NCI-H146 (cell line): ENCODE data around the gene CDKN2C.
"Not testable (repeated sequence)": the region's sequence is repeated elsewhere in the genome, so short reads cannot be mapped to it uniquely, and the experiment has no call there.

ENCODE experiments used
- DNase-seq: peaks from one replicate; lab custom pipeline; 2025; lab: John Stamatoyannopoulos, UW

The CDKN2C gene

GRCh38 chr1:50969611-50970508 lies at the start of gene CDKN2C:
Gene CDKN2C, plus strand, starts transcription at chr1:50970245. Its CDS starts 124 bp downstream, at chr1:50970369.
- DNase-seq = peak; percentile 84

GRCh38 chr1:50920409-50920808 lies 49.6 kb upstream of the CDKN2C start:
- no peak for DNase-seq

- DNase-seq = no peak
Measured at GRCh38 chr1:50921029-50921428, 49.0 kb upstream of the CDKN2C start.

- no peak for DNase-seq
Measured at GRCh38 chr1:50923564-50923963, 46.5 kb upstream of the CDKN2C start.

- DNase-seq = peak; percentile 1
Measured at GRCh38 chr1:50929376-50929958, 40.6 kb upstream of the CDKN2C start.

GRCh38 chr1:50930193-50930592 lies 39.9 kb upstream of the CDKN2C start:
- DNase-seq = no peak

GRCh38 chr1:50930965-50931737 lies 38.9 kb upstream of the CDKN2C start:
- no peak for DNase-seq

- not testable (repeated sequence) for DNase-seq
Measured at GRCh38 chr1:50932043-50932442, 38.0 kb upstream of the CDKN2C start.

GRCh38 chr1:50933770-50934169 lies 36.3 kb upstream of the CDKN2C start:
- DNase-seq = not testable (repeated sequence)

GRCh38 chr1:50934838-50935237 lies 35.2 kb upstream of the CDKN2C start:
- no peak for DNase-seq

GRCh38 chr1:50935276-50935675 lies 34.8 kb upstream of the CDKN2C start:
- not testable (repeated sequence) for DNase-seq

- no peak for DNase-seq
Measured at GRCh38 chr1:50936321-50936720, 33.7 kb upstream of the CDKN2C start.

GRCh38 chr1:50940291-50940690 lies 29.8 kb upstream of the CDKN2C start:
- no peak for DNase-seq

- no peak for DNase-seq
Measured at GRCh38 chr1:50942334-50942733, 27.7 kb upstream of the CDKN2C start.

- no peak for DNase-seq
Measured at GRCh38 chr1:50949286-50949982, 20.6 kb upstream of the CDKN2C start.

GRCh38 chr1:50950396-50950795 lies 19.6 kb upstream of the CDKN2C start:
- DNase-seq = no peak

GRCh38 chr1:50952566-50952965 lies 17.5 kb upstream of the CDKN2C start:
- not testable (repeated sequence) for DNase-seq

GRCh38 chr1:50955116-50955515 lies 14.9 kb upstream of the CDKN2C start:
- DNase-seq = no peak

- peak; percentile 39 for DNase-seq
Measured at GRCh38 chr1:50959303-50959912, 10.6 kb upstream of the CDKN2C start.

- peak; percentile 95 for DNase-seq
Measured at GRCh38 chr1:50959913-50960844, 9.9 kb upstream of the CDKN2C start, which contains the start of gene FAF1. Gene FAF1, minus strand, starts transcription at chr1:50960267. Its CDS starts 456 bp downstream, at chr1:50959811.
